Measurements from ENCODE around the gene MFSD6.

The MFSD6 gene

GRCh38 chr2:190532581-190532980, 124.4 kb downstream of the MFSD6 start:
- Histone ChIP-seq H3K27me3 (no peaks in the 10 kb centered on the region), H3K4me1 (ENCODE audit: control insufficient read depth in 1 of 2, insufficient read depth in 1 of 2, low read depth in 1 of 2, low read length in 1 of 2) (peaks cover 22 to 43% of the 10 kb centered on the region in 2 experiments), H3K36me3 (no peaks in the 10 kb centered on the region), H3K4me3 (ENCODE audit: low read depth in 1 of 2, low read length in 1 of 2) (no peak overlapping the region), H3K9me3 (no peaks in the 10 kb centered on the region), H3K27ac (no peak overlapping the region)
- no peak for TF ChIP-seq CTCF (IDR thresholded peaks at IDR 0.05)

GRCh38 chr2:190533175-190533967, 125.2 kb downstream of the MFSD6 start:
- Histone ChIP-seq H3K27ac (peak overlapping the region; percentile 78), H3K27me3 (no peaks in the 10 kb centered on the region), H3K36me3 (no peaks in the 10 kb centered on the region), H3K9me3 (no peaks in the 10 kb centered on the region), H3K4me1 (ENCODE audit: control insufficient read depth in 1 of 2, insufficient read depth in 1 of 2, low read depth in 1 of 2, low read length in 1 of 2) (peaks cover 15 to 35% of the 10 kb centered on the region in 2 experiments), H3K4me3 (ENCODE audit: low read depth in 1 of 2, low read length in 1 of 2) (peak overlapping the region; percentile 72 to 92)
- no peak for TF ChIP-seq CTCF (IDR thresholded peaks at IDR 0.05)

GRCh38 chr2:190533968-190534309, 125.8 kb downstream of the MFSD6 start:
- Histone ChIP-seq H3K4me1 (ENCODE audit: control insufficient read depth in 1 of 2, insufficient read depth in 1 of 2, low read depth in 1 of 2, low read length in 1 of 2) (peaks cover 10 to 29% of the 10 kb centered on the region in 2 experiments), H3K4me3 (ENCODE audit: low read depth in 1 of 2, low read length in 1 of 2) (peak overlapping the region; percentile 72 to 92), H3K9me3 (no peaks in the 10 kb centered on the region), H3K27me3 (no peaks in the 10 kb centered on the region), H3K27ac (peak overlapping the region; percentile 78), H3K36me3 (no peaks in the 10 kb centered on the region)
- no peak for TF ChIP-seq CTCF (IDR thresholded peaks at IDR 0.05)

- peak; percentile 15 for TF ChIP-seq CTCF (IDR thresholded peaks at IDR 0.05)
- H3K4me1 ChIP-seq (ENCODE audit: control insufficient read depth in 1 of 2, insufficient read depth in 1 of 2, low read depth in 1 of 2, low read length in 1 of 2), result peaks cover 5 to 24% of the 10 kb centered on the region in 2 experiments
- H3K4me3 ChIP-seq (ENCODE audit: low read depth in 1 of 2, low read length in 1 of 2), result peak within 1 kb of the TSS; percentile 72 to 92
- no peaks in the 10 kb centered on the region for H3K27me3 ChIP-seq
- H3K9me3 ChIP-seq, result no peaks in the 10 kb centered on the region
- H3K36me3 ChIP-seq, result no peaks in the 10 kb centered on the region
- peak within 1 kb of the TSS; percentile 78 for H3K27ac ChIP-seq
Measured at GRCh38 chr2:190534310-190535120, 126.4 kb downstream of the MFSD6 start, which contains the start of gene NEMP2. Gene NEMP2 (minus strand): TSS chr2:190534722. CDS start chr2:190534655, 67 bp downstream.

- Histone ChIP-seq H3K4me3 (ENCODE audit: low read depth in 1 of 2, low read length in 1 of 2) (peak overlapping the region; percentile 72 to 92), H3K36me3 (no peaks in the 10 kb centered on the region), H3K27ac (peak overlapping the region; percentile 78), H3K9me3 (peaks cover 1% of the 10 kb centered on the region), H3K27me3 (no peaks in the 10 kb centered on the region), H3K4me1 (ENCODE audit: control insufficient read depth in 1 of 2, insufficient read depth in 1 of 2, low read depth in 1 of 2, low read length in 1 of 2) (peaks cover 5 to 18% of the 10 kb centered on the region in 2 experiments)
- no peak for TF ChIP-seq CTCF (IDR thresholded peaks at IDR 0.05)
Measured at GRCh38 chr2:190535121-190535439, 126.9 kb downstream of the MFSD6 start.

Data from neutrophil (primary cell).